Activated T-cell treated with anti-CD3 and anti-CD28 coated beads, Interleukin-2, amount 50 U/mL, for 72 hours (primary cell): Measurements from ENCODE around the gene GRIP2. TPM values are rescaled to one million over a fixed set of nuclear protein-coding genes. Genes with fewer than 3 reads are reported as not detected.

Source experiments
- ATAC-seq, 2 donors: fragments of 150-1000 bp; cut with Tn5 transposase; replicated peaks in 1 of 2; 2 replicates each; pipeline ENCODE4 v1.10.0; 2021; ENCODE audit warnings: moderate library complexity in 2 of 2, mild to moderate bottlenecking in 1 of 2
- DNase-seq, 2 donors: peaks; one replicate each; pipeline ENCODE4 v3.0.0; 2021 to 2022; ENCODE audit warnings: mixed read lengths in 1 of 2
- H3K27ac Mint-ChIP-seq: one replicate; pipeline ENCODE4 v1.8.0; 2022; ENCODE audit warnings: mild to moderate bottlenecking, moderate library complexity, mixed read lengths
- H3K27me3 Mint-ChIP-seq: one replicate; pipeline ENCODE4 v1.8.0; 2022; ENCODE audit warnings: low read depth, mixed read lengths
- H3K36me3 Mint-ChIP-seq, 2 donors: one replicate each; pipeline ENCODE4 v1.8.0; 2022; ENCODE audit warnings: mixed read lengths in 2 of 2, mild to moderate bottlenecking in 1 of 2; ENCODE audit not compliant: insufficient read depth in 2 of 2
- H3K4me1 Mint-ChIP-seq: one replicate; pipeline ENCODE4 v1.8.0; 2022; ENCODE audit warnings: low read depth, mixed read lengths
- H3K4me3 Mint-ChIP-seq, 2 donors: one replicate each; pipeline ENCODE4 v1.8.0; 2022; ENCODE audit warnings: mild to moderate bottlenecking in 2 of 2, mixed read lengths in 2 of 2, moderate library complexity in 2 of 2
- H3K9me3 Mint-ChIP-seq, 2 donors: one replicate each; pipeline ENCODE4 v1.8.0; 2022; ENCODE audit warnings: mixed read lengths in 2 of 2
- total RNA-seq, 2 donors: library from RNA; stranded (reverse); gene quantifications; one replicate each; pipeline ENCODE4 v1.2.3, GENCODE V29; 2022

Gene GRIP2
- total RNA-seq, 2 donors from 2014 or later, result 0.07 TPM; not detected in 1

GRCh38 chr3:14485981-14486380 lies 54.2 kb downstream of the GRIP2 start:
- ATAC-seq (no peak), DNase-seq (no peak)
- Mint-ChIP-seq H3K27ac (no peak overlapping the region), H3K4me3 (no peak overlapping the region), H3K36me3 (peaks cover 0 to 6% of the 10 kb centered on the region in 2 donors), H3K27me3 (no peaks in the 10 kb centered on the region), H3K4me1 (peaks cover 4% of the 10 kb centered on the region), H3K9me3 (no peaks in the 10 kb centered on the region)

GRCh38 chr3:14484741-14485140 lies 55.4 kb downstream of the GRIP2 start:
- DNase-seq (no peak), ATAC-seq (no peak)
- Mint-ChIP-seq H3K27me3 (no peaks in the 10 kb centered on the region), H3K4me1 (peaks cover 4% of the 10 kb centered on the region), H3K36me3 (peaks cover 0 to 6% of the 10 kb centered on the region in 2 donors), H3K27ac (no peak overlapping the region), H3K4me3 (no peak overlapping the region), H3K9me3 (no peaks in the 10 kb centered on the region)

- ATAC-seq, result no peak
- no peak for DNase-seq
- no peak overlapping the region for H3K4me3 Mint-ChIP-seq
- peaks cover 0 to 6% of the 10 kb centered on the region in 2 donors for H3K36me3 Mint-ChIP-seq
- no peaks in the 10 kb centered on the region for H3K27me3 Mint-ChIP-seq
- H3K9me3 Mint-ChIP-seq, result no peaks in the 10 kb centered on the region
- no peak overlapping the region for H3K27ac Mint-ChIP-seq
- peaks cover 4% of the 10 kb centered on the region for H3K4me1 Mint-ChIP-seq
Measured at GRCh38 chr3:14483286-14483685, 56.9 kb downstream of the GRIP2 start.

GRCh38 chr3:14482271-14482721 lies 57.8 kb downstream of the GRIP2 start:
- H3K4me1 Mint-ChIP-seq, result peaks cover 4% of the 10 kb centered on the region
- no peak for DNase-seq
- no peak overlapping the region for H3K4me3 Mint-ChIP-seq
- H3K36me3 Mint-ChIP-seq, result peaks cover 0 to 6% of the 10 kb centered on the region in 2 donors
- no peaks in the 10 kb centered on the region for H3K9me3 Mint-ChIP-seq
- ATAC-seq, result no peak
- H3K27me3 Mint-ChIP-seq, result no peaks in the 10 kb centered on the region
- H3K27ac Mint-ChIP-seq, result no peak overlapping the region

- Mint-ChIP-seq H3K36me3 (peaks cover 0 to 6% of the 10 kb centered on the region in 2 donors), H3K4me3 (no peak overlapping the region), H3K4me1 (peaks cover 4% of the 10 kb centered on the region), H3K27me3 (no peaks in the 10 kb centered on the region), H3K27ac (no peak overlapping the region), H3K9me3 (no peaks in the 10 kb centered on the region)
- ATAC-seq, result no peak
- DNase-seq, result no peak
Measured at GRCh38 chr3:14481646-14482036, 58.5 kb downstream of the GRIP2 start.

- peaks cover 0 to 6% of the 10 kb centered on the region in 2 donors for H3K36me3 Mint-ChIP-seq
- peaks cover 4% of the 10 kb centered on the region for H3K4me1 Mint-ChIP-seq
- H3K9me3 Mint-ChIP-seq, result no peaks in the 10 kb centered on the region
- H3K27me3 Mint-ChIP-seq, result no peaks in the 10 kb centered on the region
- ATAC-seq, result no peak
- H3K4me3 Mint-ChIP-seq, result no peak overlapping the region
- DNase-seq, result no peak
- H3K27ac Mint-ChIP-seq, result no peak overlapping the region
Measured at GRCh38 chr3:14481018-14481645, 59.0 kb downstream of the GRIP2 start.

- no peak for ATAC-seq
- H3K36me3 Mint-ChIP-seq, result peaks cover 0 to 6% of the 10 kb centered on the region in 2 donors
Measured at GRCh38 chr3:14480207-14481017, 59.7 kb downstream of the GRIP2 start.

GRCh38 chr3:14479591-14479990 lies 60.6 kb downstream of the GRIP2 start:
- H3K9me3 Mint-ChIP-seq, result no peaks in the 10 kb centered on the region
- peaks cover 0 to 1% of the 10 kb centered on the region in 2 donors for H3K36me3 Mint-ChIP-seq
- no peaks in the 10 kb centered on the region for H3K4me1 Mint-ChIP-seq
- H3K27ac Mint-ChIP-seq, result no peak overlapping the region
- no peak for DNase-seq
- no peak for ATAC-seq
- H3K4me3 Mint-ChIP-seq, result no peak overlapping the region
- no peaks in the 10 kb centered on the region for H3K27me3 Mint-ChIP-seq

More at GRCh38 chr3:14480207-14481017, 59.7 kb downstream of the GRIP2 start:
- H3K4me1 Mint-ChIP-seq, result peaks cover 3% of the 10 kb centered on the region
- H3K27me3 Mint-ChIP-seq, result no peaks in the 10 kb centered on the region
- H3K27ac Mint-ChIP-seq, result no peak overlapping the region
- no peaks in the 10 kb centered on the region for H3K9me3 Mint-ChIP-seq
- no peak for DNase-seq
- H3K4me3 Mint-ChIP-seq, result no peak overlapping the region

GRCh38 chr3:14478956-14479550 lies 61.1 kb downstream of the GRIP2 start:
- Mint-ChIP-seq H3K9me3 (no peaks in the 10 kb centered on the region), H3K4me1 (no peaks in the 10 kb centered on the region), H3K27ac (no peak overlapping the region), H3K27me3 (no peaks in the 10 kb centered on the region), H3K4me3 (no peak overlapping the region), H3K36me3 (peaks cover 0 to 1% of the 10 kb centered on the region in 2 donors)
- DNase-seq, result no peak
- ATAC-seq, result no peak

- Mint-ChIP-seq H3K4me1 (no peaks in the 10 kb centered on the region), H3K4me3 (no peak overlapping the region), H3K27ac (no peak overlapping the region), H3K27me3 (no peaks in the 10 kb centered on the region), H3K36me3 (peaks cover 0 to 2% of the 10 kb centered on the region in 2 donors), H3K9me3 (no peaks in the 10 kb centered on the region)
- DNase-seq (no peak), ATAC-seq (no peak)
Measured at GRCh38 chr3:14477311-14477935, 62.7 kb downstream of the GRIP2 start.

GRCh38 chr3:14476583-14477265 lies 63.4 kb downstream of the GRIP2 start:
- Mint-ChIP-seq H3K4me3 (no peak overlapping the region), H3K9me3 (no peaks in the 10 kb centered on the region), H3K27ac (no peak overlapping the region), H3K36me3 (peaks cover 0 to 5% of the 10 kb centered on the region in 2 donors), H3K27me3 (no peaks in the 10 kb centered on the region), H3K4me1 (peaks cover 5% of the 10 kb centered on the region)
- ATAC-seq (no peak), DNase-seq (no peak)

- peaks cover 5% of the 10 kb centered on the region for H3K4me1 Mint-ChIP-seq
- H3K27me3 Mint-ChIP-seq, result no peaks in the 10 kb centered on the region
- H3K36me3 Mint-ChIP-seq, result peaks cover 0 to 8% of the 10 kb centered on the region in 2 donors
- DNase-seq, result no peak
- H3K9me3 Mint-ChIP-seq, result no peaks in the 10 kb centered on the region
- no peak for ATAC-seq
- H3K27ac Mint-ChIP-seq, result no peak overlapping the region
- no peak overlapping the region for H3K4me3 Mint-ChIP-seq
Measured at GRCh38 chr3:14475621-14476020, 64.5 kb downstream of the GRIP2 start.
